HG02981 (cell line): Measurements from ENCODE around the gene CCDC92B.

Experiments used
- ATAC-seq: cut with Tn5 transposase; IDR thresholded peaks from one replicate; pipeline ENCODE4 v1.9.1; 2021; ENCODE audit warnings: mild to moderate bottlenecking, moderate library complexity; ENCODE audit not compliant: unreplicated experiment

CCDC92B gene

DNA sequence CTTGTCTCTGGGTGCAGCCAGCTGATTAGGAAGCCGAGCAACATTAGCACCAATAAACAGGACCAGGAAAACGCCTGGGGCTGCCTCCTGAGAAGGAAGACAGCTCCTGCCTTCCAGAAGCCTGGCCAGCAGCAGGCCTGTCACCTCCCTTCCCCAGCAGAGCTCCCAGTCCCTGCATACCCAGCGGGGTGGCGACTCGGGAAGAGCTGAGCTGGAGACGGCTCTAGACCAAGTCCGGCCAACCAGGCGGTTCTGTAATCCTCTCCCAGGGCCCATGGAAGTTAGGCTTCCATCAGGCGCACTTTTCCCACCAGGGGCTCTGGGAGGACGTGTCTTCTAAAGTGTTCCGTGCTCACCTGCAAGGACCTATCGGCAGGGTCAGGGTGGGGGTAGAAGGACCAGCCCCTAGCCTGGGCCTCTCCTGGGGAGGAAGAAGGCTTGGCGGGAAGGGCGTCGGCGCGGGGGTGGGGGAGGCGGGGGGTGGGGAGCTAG, 25.9 kb downstream of the CCDC92B start:
- ATAC-seq: no peak

DNA sequence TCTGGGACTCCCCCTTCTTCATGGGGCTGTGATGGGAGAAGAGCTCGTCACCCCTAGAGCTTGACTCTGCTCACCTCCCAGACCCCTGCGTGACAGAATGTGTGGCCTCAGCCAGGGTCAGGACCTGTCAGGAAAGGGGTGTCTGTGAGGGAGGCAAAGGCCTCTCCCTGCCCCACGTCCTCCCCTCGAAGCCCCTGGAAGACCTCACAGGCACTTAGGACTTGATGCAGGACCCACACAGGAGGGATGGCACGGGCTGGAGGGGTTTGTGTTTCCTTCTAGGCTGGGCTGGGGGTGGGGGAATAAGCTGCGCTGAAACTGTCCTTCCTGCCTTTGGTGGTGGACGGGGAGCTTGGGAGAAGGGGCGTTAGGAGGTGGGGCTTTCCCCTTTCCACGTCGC, 26.8 kb downstream of the CCDC92B start:
- ATAC-seq: no peak

DNA sequence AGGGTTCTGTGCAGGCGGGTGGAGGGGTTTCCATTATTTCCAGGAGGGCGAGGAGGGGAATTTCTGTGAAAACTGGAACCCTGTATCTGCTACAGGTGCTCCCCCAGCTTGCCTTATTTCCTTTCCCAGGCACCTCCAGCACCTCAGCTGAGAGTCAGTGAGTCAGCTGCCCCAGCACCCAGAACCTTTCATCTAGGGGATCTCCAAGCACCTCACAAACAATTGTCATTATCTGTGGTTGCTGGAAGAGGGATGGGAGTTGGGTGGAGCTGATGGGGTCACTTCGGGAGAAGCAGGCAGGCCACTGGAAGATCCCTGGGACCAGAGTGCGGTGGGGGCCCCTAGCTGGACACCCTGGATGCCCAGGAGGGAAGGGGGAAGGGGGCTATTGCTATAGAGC, 27.8 kb downstream of the CCDC92B start:
- no peak for ATAC-seq

DNA sequence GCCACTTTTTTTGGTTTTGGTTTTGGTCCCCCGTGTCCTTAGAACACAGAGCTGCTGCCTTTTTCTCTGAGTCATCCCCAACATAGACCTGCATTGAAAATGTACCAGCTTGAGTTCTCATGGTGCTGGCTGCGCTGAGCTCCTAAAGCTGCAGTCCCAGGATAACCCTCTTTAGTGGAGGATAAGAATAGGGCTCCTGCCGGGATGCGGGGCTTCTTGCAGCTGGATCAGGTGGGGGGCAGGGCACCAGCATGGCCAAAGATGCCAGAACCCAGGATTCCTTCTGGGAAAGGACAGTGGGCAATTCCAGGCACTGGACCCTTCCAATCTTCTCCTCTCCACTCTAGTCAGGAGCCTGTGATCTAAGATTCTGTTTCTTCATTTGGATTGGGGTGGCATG, 29.6 kb downstream of the CCDC92B start:
- no peak for ATAC-seq

DNA sequence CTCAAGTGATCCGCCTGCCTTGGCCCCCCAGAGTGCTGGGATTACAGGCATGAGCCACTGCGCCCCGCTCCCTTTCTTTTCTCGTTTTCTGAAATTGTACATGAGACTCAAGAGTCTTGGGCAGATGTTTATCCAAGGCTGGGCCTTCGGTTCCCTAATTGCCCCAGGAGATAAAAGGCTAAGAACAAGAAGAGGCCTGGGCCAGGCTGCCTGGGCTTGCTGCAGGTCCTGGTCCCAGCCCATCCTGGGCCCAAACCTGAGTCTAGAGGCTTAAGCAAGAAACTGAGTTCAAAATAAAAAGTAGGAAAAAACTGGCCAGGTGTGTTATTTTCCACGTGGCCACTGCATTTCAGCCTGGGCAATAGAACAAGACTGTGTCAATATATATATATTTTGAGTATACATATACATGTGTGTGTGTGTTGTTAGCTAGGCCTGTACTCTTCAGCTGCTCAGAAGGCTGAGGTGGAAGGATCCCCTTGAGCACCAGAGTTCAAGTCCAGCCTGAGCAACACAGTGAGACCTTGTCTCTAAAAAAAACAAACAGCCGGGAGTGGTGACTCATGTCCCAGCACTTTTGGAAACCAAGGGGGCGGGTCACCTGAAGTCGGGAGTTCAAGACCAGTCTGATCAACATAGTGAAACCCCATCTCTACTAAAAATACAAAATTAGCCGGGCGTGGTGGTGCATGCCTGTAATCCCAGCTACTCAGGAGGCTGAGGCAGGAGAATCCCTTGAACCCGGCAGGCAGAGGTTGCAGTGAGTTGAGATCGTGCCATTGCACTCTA, 31.1 kb downstream of the CCDC92B start:
- ATAC-seq: no peak

DNA sequence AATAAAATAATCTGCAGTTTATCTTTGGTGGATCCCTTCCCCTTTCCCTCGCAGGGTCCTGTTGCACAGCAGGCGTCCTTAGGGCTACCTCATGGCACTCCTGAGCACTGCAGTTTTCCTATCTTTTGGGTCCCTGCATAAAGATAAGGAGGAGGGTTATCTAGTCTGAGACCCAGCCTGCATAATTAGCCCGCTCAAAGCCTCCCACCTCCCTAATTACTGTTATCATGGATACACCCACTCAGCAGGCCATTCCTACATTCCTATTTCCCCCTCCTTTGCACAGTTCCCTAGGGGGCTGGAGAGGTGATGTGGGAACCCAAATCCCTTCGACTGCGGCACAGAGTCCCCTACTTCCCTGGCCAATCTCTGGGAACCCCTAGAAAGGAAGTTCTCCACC, 32.8 kb downstream of the CCDC92B start:
- no peak for ATAC-seq

DNA sequence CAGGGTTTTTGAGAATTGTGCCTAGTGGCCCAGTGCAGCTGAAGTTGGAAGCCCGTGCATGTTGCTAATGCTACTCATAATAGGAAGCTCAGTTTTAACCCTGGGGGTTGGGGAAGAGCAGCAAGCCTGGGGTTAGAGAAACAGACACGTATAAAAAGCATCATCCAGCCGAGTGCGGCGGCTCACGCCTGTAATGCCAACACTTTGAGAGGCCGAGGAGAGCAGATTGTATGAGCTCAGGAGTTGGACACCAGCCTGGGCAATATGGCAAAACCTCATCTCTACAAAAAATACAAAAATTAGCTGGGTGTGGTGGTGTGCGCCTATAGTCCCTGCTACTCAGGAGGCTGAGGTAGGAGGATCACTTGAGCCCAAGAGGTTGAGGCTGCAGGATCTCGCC, 35.6 kb downstream of the CCDC92B start:
- ATAC-seq: no peak

DNA sequence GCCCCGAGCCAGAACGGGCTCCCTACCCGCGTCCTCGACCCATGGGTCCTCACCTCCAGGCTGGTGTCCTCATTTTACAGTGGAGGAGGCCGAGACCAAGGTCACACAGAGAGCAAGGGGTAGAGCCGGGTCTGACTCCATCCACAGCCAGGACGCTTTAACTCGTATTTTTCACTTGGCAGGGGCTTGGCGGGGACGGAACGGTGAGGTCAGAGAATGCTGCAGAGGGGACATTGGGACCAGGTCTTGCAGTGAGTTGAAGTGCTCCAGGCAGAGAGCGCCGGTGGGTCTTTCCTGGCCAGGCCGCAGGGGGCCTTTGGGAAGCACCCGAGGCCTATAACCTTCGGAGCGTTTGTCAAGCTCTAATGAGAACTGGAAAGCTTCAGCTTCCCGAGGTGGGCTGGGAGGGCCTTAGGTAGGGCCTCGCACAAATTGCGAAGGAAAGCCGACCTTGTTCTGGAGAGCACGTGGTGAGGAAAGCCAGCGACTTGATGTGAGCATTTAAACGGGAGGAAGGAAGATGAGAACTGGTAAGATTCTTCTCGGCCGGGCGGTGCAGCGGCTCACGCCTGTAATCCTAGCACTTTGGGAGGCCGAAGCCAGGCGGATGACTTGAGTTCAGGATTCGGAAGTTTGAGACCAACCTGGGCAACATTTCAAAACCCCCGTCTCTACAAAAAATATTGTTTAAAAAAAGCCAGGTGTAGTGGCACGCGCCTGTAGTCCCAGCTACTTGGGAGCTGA, 37.0 kb downstream of the CCDC92B start:
- ATAC-seq: no peak

DNA sequence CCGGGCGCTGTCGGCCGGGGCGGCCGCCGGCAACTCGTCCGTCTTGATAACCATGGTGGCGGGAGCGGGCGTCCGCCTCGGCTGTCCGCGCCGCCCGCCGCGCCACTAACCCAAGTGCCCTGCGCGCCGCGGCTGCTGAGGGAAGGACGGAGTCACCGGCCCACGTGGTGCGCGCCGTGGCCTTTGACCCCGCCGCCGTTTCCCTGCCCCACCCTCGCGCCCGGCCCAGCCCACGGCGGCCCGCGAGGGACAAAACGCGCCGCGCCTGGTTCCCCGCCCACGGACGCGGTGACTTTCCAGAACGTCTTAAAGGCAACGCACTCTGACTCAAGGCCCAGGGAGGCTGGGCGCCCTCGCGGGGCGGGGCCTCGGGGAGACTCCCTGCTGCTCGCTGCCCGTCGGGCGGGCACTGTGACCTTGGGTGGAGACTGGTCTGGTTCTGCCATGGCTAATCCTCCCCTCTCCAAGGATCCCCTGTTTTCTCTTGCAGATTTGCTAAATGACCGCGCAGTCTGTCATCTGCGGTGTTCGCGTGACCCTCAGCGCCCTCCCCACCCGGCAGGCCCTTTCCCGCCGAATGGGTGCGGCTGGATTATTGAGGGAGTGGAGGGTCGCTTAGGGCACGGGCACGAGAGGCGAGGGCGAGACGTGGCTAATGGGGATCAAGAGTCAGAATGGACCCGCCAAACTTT, 37.7 kb downstream of the CCDC92B start, which contains the start of gene CLUH:
TSS of gene CLUH (minus strand) at position 157 of the 692 bp plus-strand sequence. CDS start at position 54, 103 bp downstream.
- ATAC-seq: peak; percentile 61

DNA sequence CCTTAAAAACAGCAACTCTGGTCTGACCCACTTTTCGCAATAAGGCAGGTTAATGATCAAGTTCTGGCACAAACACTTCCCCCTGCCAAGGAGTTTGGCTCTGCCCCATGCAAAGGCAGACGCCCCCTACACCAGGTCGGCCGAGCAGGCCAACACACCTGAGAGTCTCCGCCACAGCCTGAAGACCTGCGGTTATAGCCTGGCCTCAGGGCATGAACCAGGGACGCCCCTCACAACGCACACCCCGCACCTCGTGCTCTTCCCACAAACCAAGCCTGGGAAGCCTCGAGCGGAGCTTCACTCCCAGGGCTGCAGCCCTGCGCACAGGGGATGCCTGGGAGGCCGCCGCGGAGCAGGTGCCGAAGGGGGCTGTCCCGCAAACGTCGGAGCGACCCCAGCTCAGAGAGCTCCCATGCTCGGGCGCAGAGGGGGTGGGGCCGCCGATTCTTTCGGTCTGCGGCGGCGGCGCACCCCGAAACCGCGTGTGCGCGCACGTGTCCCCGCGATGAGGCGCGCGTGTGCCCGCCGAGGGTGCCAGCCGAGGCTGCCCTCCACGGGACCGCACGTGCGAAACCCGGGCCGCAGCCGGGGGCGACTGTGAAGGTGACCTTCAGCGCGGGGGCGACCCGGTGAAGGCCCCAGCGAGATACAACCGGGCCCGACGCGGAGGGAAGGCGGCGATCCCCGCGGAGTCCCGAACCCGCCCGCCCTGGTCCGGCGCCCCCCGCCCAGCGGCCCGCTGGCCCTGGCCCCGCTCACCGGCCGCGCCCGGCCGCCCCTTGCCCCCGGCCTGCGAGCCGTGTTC, 38.4 kb downstream of the CCDC92B start:
- ATAC-seq: peak; percentile 14

DNA sequence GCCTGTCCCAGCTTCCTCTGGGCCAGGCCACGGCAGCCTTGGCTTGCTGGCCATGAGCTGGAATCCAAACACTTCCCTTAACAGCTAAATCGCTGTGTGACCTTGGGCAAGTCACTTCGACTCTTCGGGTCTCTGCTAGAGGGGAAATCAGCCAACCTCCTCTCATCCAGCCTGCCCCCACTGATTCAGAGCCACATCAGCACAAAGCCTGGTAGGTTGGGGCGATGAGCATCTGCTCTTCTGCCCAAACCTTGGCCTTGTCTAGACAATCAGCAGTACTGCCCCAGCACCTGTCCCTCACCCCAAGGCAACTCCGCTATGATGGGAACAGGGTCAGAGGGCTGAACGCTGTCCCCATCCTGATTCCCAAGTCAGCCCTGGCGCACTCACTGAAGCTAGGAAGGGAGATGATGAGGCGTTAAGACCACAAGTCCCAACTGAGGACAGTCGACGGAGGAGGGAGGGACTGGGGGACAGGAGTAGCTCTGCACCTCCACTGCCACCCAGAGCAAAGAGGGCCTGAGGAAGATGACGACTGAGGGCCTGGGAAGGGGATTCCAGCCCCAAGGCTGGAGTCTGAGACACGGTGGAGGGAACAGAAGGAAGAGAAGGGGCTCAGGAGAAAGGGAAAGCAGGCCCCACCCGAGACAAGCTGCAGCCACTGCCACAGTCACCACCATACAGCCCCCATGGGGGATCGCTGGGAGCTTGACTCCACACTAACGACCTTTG, 39.2 kb downstream of the CCDC92B start:
- no peak for ATAC-seq

DNA sequence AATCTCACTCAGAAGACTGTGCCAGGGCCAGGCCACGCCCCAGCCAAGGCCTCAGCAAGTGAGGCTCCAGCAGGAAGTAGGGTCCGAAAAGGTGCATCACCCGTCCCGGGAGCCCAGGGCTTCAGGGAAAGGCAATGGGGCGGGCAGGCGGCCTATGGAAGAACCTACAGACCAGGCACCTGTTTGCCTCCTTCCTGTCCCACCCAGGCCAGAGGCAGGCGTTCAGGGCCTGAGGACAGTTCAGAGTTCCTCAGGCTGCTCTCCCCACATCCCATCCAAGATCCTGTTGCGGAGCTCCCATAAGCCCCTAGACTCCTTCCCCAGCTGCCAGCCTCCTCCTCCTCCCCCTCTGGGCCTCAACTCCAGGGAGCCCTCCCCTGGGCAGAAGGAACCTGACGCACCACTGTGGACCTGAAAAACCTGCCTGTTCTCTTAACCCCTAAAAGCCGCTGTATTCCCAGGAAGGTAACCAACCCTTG, 40.2 kb downstream of the CCDC92B start:
- no peak for ATAC-seq

DNA sequence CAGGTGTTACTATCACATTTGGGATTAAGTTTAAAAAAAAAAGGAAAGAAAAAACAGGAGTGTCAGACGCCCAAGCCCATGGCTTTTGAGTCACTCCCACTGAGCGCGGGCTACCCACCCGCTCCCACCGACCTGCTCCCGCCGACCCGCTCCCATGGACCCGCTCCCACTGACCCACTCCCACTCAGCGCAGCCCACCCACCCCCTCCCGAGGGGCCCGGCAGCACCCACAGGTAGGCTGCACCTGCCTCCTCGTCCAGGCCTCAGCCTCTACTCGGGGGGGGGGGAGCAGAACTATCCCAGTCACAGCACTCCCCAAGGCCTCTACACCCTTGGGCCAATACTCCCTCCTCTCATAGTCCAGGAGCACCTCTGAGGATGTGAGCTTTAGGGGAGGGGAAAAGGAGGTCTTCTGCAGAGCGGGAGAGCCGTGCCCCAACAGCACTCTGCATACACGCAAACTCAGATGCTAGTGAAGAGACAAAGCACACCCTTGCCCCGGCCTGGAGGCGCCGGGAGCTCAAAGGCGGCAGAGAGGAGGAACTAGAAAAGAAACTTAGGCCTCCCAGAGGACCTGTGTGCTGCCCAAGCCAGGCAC, 40.8 kb downstream of the CCDC92B start:
- no peak for ATAC-seq

DNA sequence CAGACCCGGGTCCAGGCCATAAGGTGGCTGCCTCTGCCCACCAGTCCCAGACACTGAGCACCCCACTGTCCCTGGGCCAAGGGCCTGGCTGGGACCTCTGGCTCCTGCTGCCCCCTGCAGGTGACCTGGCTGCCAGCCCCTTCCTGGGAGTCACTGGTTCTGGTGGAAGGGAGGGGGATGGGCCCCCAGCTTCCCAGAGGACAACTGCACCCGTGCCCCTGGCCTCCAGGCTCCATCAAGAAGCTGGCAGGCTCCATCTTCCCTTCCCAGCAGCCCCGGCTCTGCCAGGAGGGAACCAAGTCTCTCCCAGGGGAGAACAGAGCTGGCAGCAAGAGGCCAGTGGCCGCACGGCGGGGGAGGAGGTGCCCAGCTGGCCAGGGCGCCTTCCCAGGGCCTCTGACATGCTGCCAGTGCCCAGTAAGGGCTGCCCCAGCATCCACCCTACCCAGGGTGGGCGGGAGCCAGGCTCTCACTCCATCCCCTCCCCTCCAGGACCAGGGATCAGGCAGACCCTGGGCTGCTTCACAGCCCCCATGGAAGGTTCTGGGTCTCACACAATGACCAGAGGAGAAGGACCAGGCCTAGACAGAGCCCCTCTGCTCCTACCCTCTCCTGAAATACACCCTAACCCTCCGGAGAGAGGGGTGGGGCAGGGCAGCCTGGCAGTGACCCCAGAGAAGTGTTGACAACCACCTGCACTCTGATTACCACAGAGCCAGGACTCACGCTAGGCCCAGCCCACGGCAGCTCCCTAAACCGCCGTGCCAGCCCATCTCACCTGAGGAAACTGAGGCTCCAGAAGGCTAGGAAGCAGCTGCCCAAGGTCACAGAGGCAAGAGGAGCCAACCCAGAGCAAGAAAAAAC, 41.5 kb downstream of the CCDC92B start:
- no peak for ATAC-seq

DNA sequence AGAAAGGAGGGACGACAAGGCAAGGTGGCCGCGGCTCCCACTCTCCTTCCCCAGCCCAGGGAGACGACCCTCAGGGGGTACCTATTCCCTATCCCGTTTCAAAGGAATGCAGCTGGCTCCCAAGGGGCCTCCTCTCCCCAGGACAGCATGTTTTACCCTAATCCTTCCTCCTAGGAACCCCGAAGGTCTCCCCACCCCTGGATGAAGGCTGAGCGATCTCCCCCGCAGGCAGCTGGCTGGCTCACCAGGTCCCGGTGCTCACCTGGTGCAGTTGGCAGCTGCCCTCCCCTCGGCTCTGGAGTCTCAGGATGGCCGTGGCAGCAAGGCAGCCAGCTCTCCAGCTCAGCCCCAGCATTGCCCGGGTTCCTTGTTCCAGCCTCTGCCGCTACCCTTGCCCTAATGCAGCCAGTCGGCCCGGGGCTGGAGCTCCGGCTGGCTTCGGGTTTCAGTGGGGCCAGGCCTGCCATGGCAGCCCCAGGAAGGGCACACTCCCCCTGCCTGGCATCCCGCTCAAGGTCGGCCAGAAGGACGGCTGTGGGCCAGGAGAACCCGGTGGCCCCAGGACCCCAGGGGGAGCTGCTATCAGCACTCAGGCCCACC, 42.4 kb downstream of the CCDC92B start:
- no peak for ATAC-seq

DNA sequence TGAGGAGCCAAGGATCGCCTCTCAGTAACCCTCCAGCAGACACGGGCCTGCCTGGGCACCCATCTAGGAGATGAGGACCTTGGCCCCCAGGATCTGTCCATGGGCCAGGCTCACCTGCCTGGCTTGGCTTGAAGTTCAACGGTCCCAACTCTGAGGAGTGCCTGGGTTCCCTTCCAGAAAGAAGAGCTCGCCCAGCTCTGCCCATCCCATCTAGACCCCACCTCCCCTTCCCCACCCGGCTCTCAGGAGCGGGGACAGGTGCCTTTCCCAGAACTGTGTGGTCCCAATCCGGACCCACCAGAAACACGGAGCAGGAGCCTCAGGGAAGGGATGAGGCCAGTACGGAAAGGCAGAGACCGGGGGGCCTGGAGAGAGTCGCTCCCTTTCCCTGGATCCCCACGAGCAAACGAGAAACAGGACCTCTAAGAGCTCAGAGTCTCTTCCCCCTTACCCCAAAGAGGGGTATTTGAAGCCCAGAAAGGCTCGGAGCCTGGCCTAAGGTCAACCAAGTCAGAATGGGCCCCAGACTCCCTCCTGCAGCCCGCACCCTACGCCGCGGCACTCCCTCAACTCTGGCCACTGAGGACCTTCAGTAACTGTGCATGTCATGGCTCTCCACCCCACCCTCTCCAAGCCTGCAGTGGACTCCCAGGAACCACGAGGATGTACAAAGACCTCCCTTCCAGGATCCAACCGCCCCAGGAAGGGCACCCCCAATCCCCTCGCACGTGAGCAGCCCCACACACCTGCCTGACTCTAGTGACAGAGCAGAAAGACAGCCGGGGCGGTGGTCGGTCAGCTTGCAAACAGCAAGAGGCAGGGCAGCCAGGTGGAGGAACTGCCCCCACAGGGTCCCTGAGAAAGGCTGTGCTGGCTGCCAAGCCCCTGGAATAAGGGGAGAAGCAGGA, 43.3 kb downstream of the CCDC92B start:
- ATAC-seq: no peak

DNA sequence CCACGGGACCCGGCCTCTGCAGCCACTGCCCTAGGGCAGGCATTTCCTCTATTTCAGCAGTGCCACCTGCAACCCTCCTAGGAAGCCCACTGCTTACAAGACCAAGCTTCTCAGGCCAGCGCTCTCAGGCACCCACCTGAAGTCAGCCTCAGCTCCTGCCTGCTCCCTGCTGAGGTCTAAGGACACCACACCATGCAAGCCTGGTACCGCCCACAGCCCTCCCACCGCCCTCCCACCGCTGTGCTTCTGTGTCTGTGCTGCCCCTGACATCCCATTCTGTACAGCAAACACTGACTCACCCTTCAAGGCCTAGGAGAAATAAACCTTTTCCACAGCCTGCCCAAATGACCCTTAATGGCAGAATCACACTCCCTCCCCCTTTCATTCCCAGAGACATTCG, 44.2 kb downstream of the CCDC92B start:
- no peak for ATAC-seq
